ENCODE data around the gene DNAJC5G. TPM values are rescaled to one million over a fixed set of nuclear protein-coding genes. Genes with fewer than 3 reads are reported as not detected.

DNAJC5G gene
- total and polyA plus RNA-seq, 12 donors: 0.14 to 2.9 (median 1.1) TPM; not detected in 4

DNA sequence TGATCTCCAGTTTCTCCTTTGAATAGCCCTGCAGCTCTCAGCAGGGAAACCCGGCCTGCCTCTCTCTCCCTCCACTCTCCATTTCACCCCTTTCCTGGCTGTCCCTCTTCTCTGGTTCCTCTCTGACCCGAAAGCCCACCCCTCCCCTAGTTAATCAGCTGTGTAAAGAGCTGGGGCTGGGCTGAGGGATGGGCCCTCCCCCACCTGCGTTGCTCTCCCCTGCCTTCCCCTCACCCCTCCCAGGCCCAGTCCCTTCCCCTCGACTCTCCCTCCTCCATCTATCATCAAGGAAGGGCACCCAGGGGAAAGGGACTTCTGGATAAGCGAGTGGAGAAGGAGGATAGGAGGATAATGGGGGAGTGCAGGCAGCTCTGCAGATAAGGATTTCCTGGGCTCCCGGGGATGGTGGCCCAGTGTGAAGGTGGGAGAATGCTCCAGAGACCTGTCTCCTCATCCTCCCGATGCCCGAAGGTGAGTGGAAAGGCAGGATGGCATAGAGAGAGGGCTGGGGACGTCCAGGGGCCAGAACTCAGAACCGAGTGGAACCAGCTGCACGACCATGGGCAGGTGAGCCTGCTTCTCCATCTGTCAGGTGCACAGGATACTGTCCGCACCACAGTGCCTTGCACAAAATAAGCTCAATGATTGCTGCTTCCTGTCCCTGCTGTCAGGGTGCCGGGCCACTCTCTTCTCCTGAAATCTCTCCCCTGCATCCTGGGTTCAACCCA lies 24.4 kb upstream of the DNAJC5G start:
- peaks cover 6 to 13% of the 10 kb centered on the region in 2 donors for H3K4me1 ChIP-seq (replicated peaks in 1 of 2)
- no peaks in the 10 kb centered on the region for H3K9me3 ChIP-seq (replicated peaks in 1 of 3)
- intact Hi-C loops (cut with DNase I): no loop called here
- 69 to 84% (median 73%) methylated on average over 12 to 13 of the region's 13 CpGs for WGBS, 4 donors
- DNase-seq: no peak
- no peaks in the 10 kb centered on the region for H3K36me3 ChIP-seq (replicated peaks in 1 of 2)
- no peaks in the 10 kb centered on the region for H3K27me3 ChIP-seq
- no peak overlapping the region for H3K27ac ChIP-seq
- TF ChIP-seq POLR2A (IDR thresholded peaks at IDR 0.05): no peak
- TF ChIP-seq, protein P1, sequence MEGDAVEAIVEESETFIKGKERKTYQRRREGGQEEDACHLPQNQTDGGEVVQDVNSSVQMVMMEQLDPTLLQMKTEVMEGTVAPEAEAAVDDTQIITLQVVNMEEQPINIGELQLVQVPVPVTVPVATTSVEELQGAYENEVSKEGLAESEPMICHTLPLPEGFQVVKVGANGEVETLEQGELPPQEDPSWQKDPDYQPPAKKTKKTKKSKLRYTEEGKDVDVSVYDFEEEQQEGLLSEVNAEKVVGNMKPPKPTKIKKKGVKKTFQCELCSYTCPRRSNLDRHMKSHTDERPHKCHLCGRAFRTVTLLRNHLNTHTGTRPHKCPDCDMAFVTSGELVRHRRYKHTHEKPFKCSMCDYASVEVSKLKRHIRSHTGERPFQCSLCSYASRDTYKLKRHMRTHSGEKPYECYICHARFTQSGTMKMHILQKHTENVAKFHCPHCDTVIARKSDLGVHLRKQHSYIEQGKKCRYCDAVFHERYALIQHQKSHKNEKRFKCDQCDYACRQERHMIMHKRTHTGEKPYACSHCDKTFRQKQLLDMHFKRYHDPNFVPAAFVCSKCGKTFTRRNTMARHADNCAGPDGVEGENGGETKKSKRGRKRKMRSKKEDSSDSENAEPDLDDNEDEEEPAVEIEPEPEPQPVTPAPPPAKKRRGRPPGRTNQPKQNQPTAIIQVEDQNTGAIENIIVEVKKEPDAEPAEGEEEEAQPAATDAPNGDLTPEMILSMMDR (IDR thresholded peaks at IDR 0.05): no peak
- no peak overlapping the region for H3K4me3 ChIP-seq

DNA sequence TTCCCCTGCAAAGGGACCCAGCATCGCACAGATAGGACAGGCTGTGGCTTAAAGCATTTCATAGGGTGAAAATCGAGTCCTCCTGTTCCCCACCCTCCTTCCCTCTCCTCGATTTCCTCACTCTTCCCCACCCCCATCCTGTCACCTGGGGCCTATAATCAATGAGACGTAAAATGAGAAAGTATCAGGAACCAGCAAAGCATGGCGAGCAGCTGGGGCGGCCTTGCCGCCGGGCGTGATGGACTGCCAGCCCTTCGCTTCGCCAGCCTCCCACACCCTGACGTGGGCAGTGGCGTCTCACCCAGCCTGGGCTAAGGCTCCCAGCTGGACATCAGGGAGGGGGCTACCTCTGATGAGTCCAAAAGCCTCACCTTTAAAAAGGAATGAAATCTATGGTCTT lies 23.5 kb upstream of the DNAJC5G start:
- no peaks in the 10 kb centered on the region for H3K36me3 ChIP-seq (replicated peaks in 1 of 2)
- TF ChIP-seq, protein P1 (IDR thresholded peaks at IDR 0.05): no peak
- TF ChIP-seq POLR2A (IDR thresholded peaks at IDR 0.05): no peak
- H3K27ac ChIP-seq: no peak overlapping the region
- 79 to 89% (median 84%) methylated on average over 12 to 13 of the region's 13 CpGs for WGBS, 4 donors
- H3K4me1 ChIP-seq (replicated peaks in 1 of 2): peaks cover 6 to 13% of the 10 kb centered on the region in 2 donors
- H3K4me3 ChIP-seq: no peak overlapping the region
- H3K9me3 ChIP-seq (replicated peaks in 1 of 3): no peaks in the 10 kb centered on the region
- DNase-seq: no peak
- intact Hi-C loops (cut with DNase I): no loop called here
- no peaks in the 10 kb centered on the region for H3K27me3 ChIP-seq

DNA sequence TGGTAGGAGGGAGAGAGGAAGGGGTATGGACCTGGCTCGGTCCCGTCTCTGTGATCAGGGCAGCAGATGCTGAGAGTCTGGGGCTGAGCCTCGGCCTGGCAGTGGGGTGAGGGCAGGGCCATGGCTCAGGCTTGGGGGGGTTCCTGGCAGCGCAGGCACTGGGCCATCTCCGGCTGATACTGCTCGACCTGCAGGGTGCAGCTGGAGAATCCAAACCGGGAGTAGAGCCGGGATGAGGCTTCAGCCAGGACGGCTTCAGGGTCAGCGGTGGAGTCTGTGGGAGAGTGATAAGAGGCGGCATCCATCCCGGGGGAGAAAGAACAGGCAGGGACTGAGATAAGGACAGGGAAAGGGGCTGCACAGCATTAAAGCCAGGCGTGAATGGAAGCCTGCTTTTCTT lies 20.0 kb upstream of the DNAJC5G start:
- Histone ChIP-seq H3K4me3 (no peak overlapping the region), H3K36me3 (replicated peaks in 1 of 2) (no peaks in the 10 kb centered on the region), H3K27ac (no peak overlapping the region), H3K27me3 (no peaks in the 10 kb centered on the region), H3K9me3 (replicated peaks in 1 of 3) (no peaks in the 10 kb centered on the region), H3K4me1 (replicated peaks in 1 of 2) (peaks cover 2 to 7% of the 10 kb centered on the region in 2 donors)
- TF ChIP-seq POLR2A (IDR thresholded peaks at IDR 0.05): no peak
- TF ChIP-seq, protein P1 (IDR thresholded peaks at IDR 0.05): no peak
- intact Hi-C loops (cut with DNase I): no loop called here
- WGBS, 4 donors: 19 to 37% (median 34%) methylated on average over 13 of the region's 13 CpGs
- peak in 4 of 7 donors; percentile 29 to 35 (median 32) for DNase-seq

DNA sequence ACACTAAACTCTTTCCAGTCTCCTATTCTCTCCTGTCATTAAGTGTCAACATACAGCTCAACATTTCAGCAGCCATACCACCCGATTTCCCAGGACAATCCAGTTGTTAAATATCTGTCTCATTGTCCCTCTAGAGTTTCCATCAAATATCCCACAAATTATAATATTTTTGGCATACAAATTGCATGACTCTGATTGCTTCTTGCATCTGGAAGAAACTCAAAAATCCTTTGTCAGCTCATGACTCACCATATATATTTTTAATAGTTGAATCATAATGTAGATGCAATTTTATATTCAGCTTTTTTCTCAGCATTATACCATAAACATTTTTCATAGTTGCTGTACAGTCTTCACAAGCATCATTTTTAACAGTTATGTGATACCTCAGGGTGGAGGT lies 19.6 kb upstream of the DNAJC5G start:
- peaks cover 0 to 5% of the 10 kb centered on the region in 2 donors for H3K4me1 ChIP-seq (replicated peaks in 1 of 2)
- H3K27ac ChIP-seq: no peak overlapping the region
- H3K4me3 ChIP-seq: no peak overlapping the region
- intact Hi-C loops (cut with DNase I): no loop called here
- TF ChIP-seq, protein P1 (IDR thresholded peaks at IDR 0.05): no peak
- TF ChIP-seq POLR2A (IDR thresholded peaks at IDR 0.05): no peak
- H3K9me3 ChIP-seq (replicated peaks in 1 of 3): no peaks in the 10 kb centered on the region
- DNase-seq: no peak
- H3K27me3 ChIP-seq: no peaks in the 10 kb centered on the region
- no peaks in the 10 kb centered on the region for H3K36me3 ChIP-seq (replicated peaks in 1 of 2)
- 29 to 36% (median 34%) methylated on average over 1 of the region's 1 CpG for WGBS, 4 donors
